HG02571 (cell line): ENCODE results near the gene M6PR.
"Not testable (repeated sequence)": the region's sequence is repeated elsewhere in the genome, so short reads cannot be mapped to it uniquely, and the experiment has no call there.

Source experiments
- ATAC-seq: cut with Tn5 transposase; IDR thresholded peaks from one replicate; pipeline ENCODE4 v1.9.1; 2021; ENCODE audit warnings: mild to moderate bottlenecking, moderate library complexity; ENCODE audit not compliant: unreplicated experiment

Gene M6PR

GRCh38 chr12:8914033-8914715 lies 35.3 kb downstream of the M6PR start, which contains the start of gene PHC1:
Gene PHC1 (plus strand): TSS chr12:8914509. CDS start chr12:8917678, 3,169 bp downstream.
- ATAC-seq, result peak; percentile 54

- ATAC-seq, result no peak
These were observed 35.8 kb downstream of the M6PR start for GRCh38 chr12:8913702-8914032.

GRCh38 chr12:8912914-8913313 lies 36.5 kb downstream of the M6PR start:
- no peak for ATAC-seq

- no peak for ATAC-seq
These were observed 37.7 kb downstream of the M6PR start for GRCh38 chr12:8911606-8912268.

GRCh38 chr12:8909752-8910151 lies 39.7 kb downstream of the M6PR start:
- no peak for ATAC-seq

GRCh38 chr12:8907513-8907912 lies 41.9 kb downstream of the M6PR start:
- no peak for ATAC-seq

GRCh38 chr12:8906266-8907180 lies 42.9 kb downstream of the M6PR start:
- no peak for ATAC-seq

- no peak for ATAC-seq
These were observed 43.9 kb downstream of the M6PR start for GRCh38 chr12:8905546-8905945.

GRCh38 chr12:8904665-8905064 lies 44.8 kb downstream of the M6PR start:
- no peak for ATAC-seq

- ATAC-seq, result no peak
These were observed 45.8 kb downstream of the M6PR start for GRCh38 chr12:8903646-8904045.

- not testable (repeated sequence) for ATAC-seq
These were observed 46.7 kb downstream of the M6PR start for GRCh38 chr12:8902703-8903102.

- ATAC-seq, result no peak
These were observed 49.6 kb downstream of the M6PR start for GRCh38 chr12:8899830-8900229.

GRCh38 chr12:8897081-8897480 lies 52.4 kb downstream of the M6PR start:
- ATAC-seq, result no peak

- ATAC-seq, result no peak
These were observed 54.5 kb downstream of the M6PR start for GRCh38 chr12:8894986-8895385.

GRCh38 chr12:8894378-8894777 lies 55.1 kb downstream of the M6PR start:
- ATAC-seq, result no peak

- ATAC-seq, result no peak
These were observed 57.5 kb downstream of the M6PR start for GRCh38 chr12:8891976-8892375.
